HepG2 (cell line): ENCODE results near the gene ACSBG1. TPM values are rescaled to one million over a fixed set of nuclear protein-coding genes. Genes with fewer than 3 reads are reported as not detected.

Source experiments
- ATAC-seq: fragments of 200-7000 bp; cut with Tn5 transposase; 3 replicates; pipeline ENCODE4 v1.9.1; 2020; ENCODE audit warnings: mild to moderate bottlenecking, moderate library complexity
- BruUV-seq: library from RNA; stranded (reverse); fragments of 400-500 nt; replicated peaks from 2 replicates; lab custom pipeline; 2021; lab: Mats Ljungman, UMichigan
- CTCF ChIA-PET: fragments of 300-600 bp; formaldehyde crosslinking; extraction: SDS; loops from one replicate; lab custom pipeline; 2021; ENCODE audit warnings: low total read pairs, inconsistent platforms, low intra/inter-chr PET ratio; lab: Yijun Ruan, JAX
- POLR2A ChIA-PET: fragments of 350-600 bp; sonication (Branson Sonifier 250); formaldehyde crosslinking; loops from one replicate; lab custom pipeline; 2020; ENCODE audit warnings: antibody characterized with exemption, inconsistent platforms; lab: Yijun Ruan, JAX
- DNase-seq: peaks from one replicate; pipeline ENCODE4 v3.0.0-alpha.2; 2015; ENCODE audit warnings: low spot score
- FAIRE-seq: peaks from 3 replicates; lab custom pipeline; 2011; peaks lifted over from hg19 to GRCh38; lab: Jason Lieb, UNC
- H2AFZ ChIP-seq: one replicate; pipeline ENCODE4 v1.6.1; 2011; ENCODE audit warnings: low read length, inconsistent platforms
- H3K27ac ChIP-seq: fragments of 300-600 bp; 3 replicates; pipeline ENCODE4 v1.8.0; 2011; ENCODE audit warnings: mixed run types, mild to moderate bottlenecking, mixed read lengths, low read length, inconsistent platforms; ENCODE audit not compliant: insufficient read depth; ENCODE audit errors: extremely low read length
- H3K27me3 ChIP-seq, 2 experiments: fragments of 200-600 bp in 1 of 2; 2 replicates in 1 of 2; 3 replicates in 1 of 2; pipeline versions ENCODE4 v1.6.0 to v1.8.0; 2011; ENCODE audit warnings: low read length in 2 of 2, mild to moderate bottlenecking in 2 of 2, moderate library complexity in 2 of 2, inconsistent platforms in 1 of 2; ENCODE audit not compliant: insufficient read depth in 2 of 2, control insufficient read depth in 1 of 2
- H3K36me3 ChIP-seq, 2 experiments: fragments of 200-600 bp in 1 of 2; replicated peaks in 1 of 2; 2 replicates in 1 of 2; 3 replicates in 1 of 2; pipeline versions ENCODE4 v1.5.1 to v1.8.0; 2011; ENCODE audit warnings: low read length in 2 of 2, inconsistent platforms in 1 of 2; ENCODE audit not compliant: insufficient read depth in 2 of 2, control insufficient read depth in 1 of 2
- H3K4me1 ChIP-seq: 2 replicates; pipeline ENCODE4 v1.5.1; 2012; ENCODE audit warnings: low read length, inconsistent platforms; ENCODE audit not compliant: insufficient read depth
- H3K4me2 ChIP-seq: 2 replicates; pipeline ENCODE4 v1.6.0; 2011; ENCODE audit warnings: low read depth, low read length, inconsistent platforms
- H3K4me3 ChIP-seq, 3 experiments: fragments of 200-600 bp in 1 of 3; sonication (generic), shearing (Covaris generic) in 1 of 3; replicated peaks in 1 of 3; 2 replicates each; pipeline ENCODE4 v1.5.1; 2011 to 2016; ENCODE audit warnings: low read length in 3 of 3, inconsistent platforms in 2 of 3, low read depth in 2 of 3, mild to moderate bottlenecking in 2 of 3, control low read depth in 1 of 3, mixed read lengths in 1 of 3; ENCODE audit not compliant: insufficient read depth in 1 of 3
- H3K79me2 ChIP-seq: one replicate; pipeline ENCODE4 v1.6.1; 2011; ENCODE audit warnings: low read length, inconsistent platforms; ENCODE audit not compliant: insufficient read depth
- H3K9ac ChIP-seq: 2 replicates; pipeline ENCODE4 v1.6.0; 2011; ENCODE audit warnings: mild to moderate bottlenecking, low read depth, low read length, inconsistent platforms; ENCODE audit not compliant: insufficient read depth
- H3K9me3 ChIP-seq: 2 replicates; pipeline ENCODE4 v1.5.1; 2012; ENCODE audit warnings: mild to moderate bottlenecking, low read length
- H4K20me1 ChIP-seq: 2 replicates; pipeline ENCODE4 v1.6.0; 2011; ENCODE audit warnings: inconsistent platforms, mild to moderate bottlenecking, low read length, moderate library complexity; ENCODE audit not compliant: insufficient read depth
- ASH2L ChIP-seq: fragments of 300-600, 200-600 bp; sonication (generic); IDR thresholded peaks from 2 replicates; pipeline ENCODE4 v1.7.0; 2017; ENCODE audit warnings: low read depth, mild to moderate bottlenecking, moderate library complexity, mixed read lengths, low read length; ENCODE audit not compliant: insufficient read length
- CEBPG ChIP-seq: IDR thresholded peaks from 2 replicates; pipeline ENCODE4 v1.6.1; 2016
- CHCHD3 ChIP-seq: sonication (generic); formaldehyde crosslinking; IDR thresholded peaks from 2 replicates; pipeline ENCODE4 v1.8.0; 2022; ENCODE audit warnings: mild to moderate bottlenecking, missing genetic modification reagents, moderate library complexity
- EEA1 ChIP-seq: sonication (generic); formaldehyde crosslinking; IDR thresholded peaks from 2 replicates; pipeline ENCODE4 v1.5.1; 2020; ENCODE audit warnings: mild to moderate bottlenecking, missing genetic modification reagents, borderline replicate concordance
- FOSL2 ChIP-seq: sonication (generic); formaldehyde crosslinking; IDR thresholded peaks from 2 replicates; pipeline ENCODE4 v1.4.0; 2020; ENCODE audit warnings: missing genetic modification reagents
- MAF1 ChIP-seq: sonication (generic); formaldehyde crosslinking; IDR thresholded peaks from 2 replicates; pipeline ENCODE4 v1.5.0; 2020; ENCODE audit warnings: missing genetic modification reagents, borderline replicate concordance
- NR0B2 ChIP-seq: sonication (generic); formaldehyde crosslinking; IDR thresholded peaks from 2 replicates; pipeline ENCODE4 v1.4.0; 2020; ENCODE audit warnings: mild to moderate bottlenecking, missing genetic modification reagents
- SAFB2 ChIP-seq: sonication (generic); formaldehyde crosslinking; IDR thresholded peaks from 2 replicates; pipeline ENCODE4 v1.5.1; 2020; ENCODE audit warnings: missing genetic modification reagents, low read depth, mild to moderate bottlenecking, borderline replicate concordance
- SP2 ChIP-seq: sonication (generic); formaldehyde crosslinking; IDR thresholded peaks from 2 replicates; pipeline ENCODE4 v1.5.1; 2020; ENCODE audit warnings: mild to moderate bottlenecking, missing genetic modification reagents
- SSRP1 ChIP-seq: IDR thresholded peaks from 2 replicates; pipeline ENCODE4 v1.6.1; 2016; ENCODE audit warnings: control low read depth
- THAP8 ChIP-seq: sonication (generic); formaldehyde crosslinking; IDR thresholded peaks from 2 replicates; pipeline ENCODE4 v1.5.1; 2020; ENCODE audit warnings: missing genetic modification reagents, mild to moderate bottlenecking, borderline replicate concordance
- ZBTB8A ChIP-seq: sonication (generic); formaldehyde crosslinking; IDR thresholded peaks from 2 replicates; pipeline ENCODE4 v1.4.0; 2020; ENCODE audit warnings: mild to moderate bottlenecking, low read depth, missing genetic modification reagents, borderline replicate concordance
- ZFP36L2 ChIP-seq: sonication (generic); formaldehyde crosslinking; IDR thresholded peaks from 2 replicates; pipeline ENCODE4 v1.4.0; 2020; ENCODE audit warnings: missing genetic modification reagents
- ZNF432 ChIP-seq: sonication (generic); formaldehyde crosslinking; IDR thresholded peaks from 2 replicates; pipeline ENCODE4 v1.5.0; 2020; ENCODE audit warnings: missing genetic modification reagents, mild to moderate bottlenecking, borderline replicate concordance
- ZNF589 ChIP-seq: sonication (generic); formaldehyde crosslinking; conservative IDR thresholded peaks from 2 replicates; pipeline ENCODE4 v1.8.0; 2022; ENCODE audit warnings: mild to moderate bottlenecking, moderate library complexity, missing genetic modification reagents
- ZNF598 ChIP-seq: sonication (generic); formaldehyde crosslinking; IDR thresholded peaks from 2 replicates; pipeline ENCODE4 v1.5.1; 2020; ENCODE audit warnings: mild to moderate bottlenecking, missing genetic modification reagents, borderline replicate concordance
- ZNF614 ChIP-seq: IDR thresholded peaks from 2 replicates; pipeline ENCODE4 v1.6.1; 2018; ENCODE audit warnings: missing biosample characterization, missing genetic modification reagents, inconsistent platforms, borderline replicate concordance
- WGBS: methylation state at CpG from one replicate; pipeline ENCODE4 v1.1.6; 2017; ENCODE audit warnings: low lambda C conversion rate; 5-methylcytosine and 5-hydroxymethylcytosine counted together
- in situ Hi-C: cut with HindIII; loops from 2 replicates; pipeline ENCODE4 v1.10.0; 2017; ENCODE audit warnings: low pct_unique_long_range_greater_than_20kb; ENCODE audit not compliant: extremely low pct_ligation_motif_present
- intact Hi-C: fragments of 100-400 bp; cut with micrococcal nuclease; formaldehyde crosslinking; loops from one replicate; pipeline ENCODE4 v1.10.0; 2022; ENCODE audit not compliant: unreplicated experiment
- polyA plus RNA-seq, 8 experiments: library from polyadenylated mRNA; depleted of rRNA in 3 of 8; stranded (reverse) in 7 of 8; unstranded in 1 of 8; fragments of >200 nt; fragmentation: Illumina TruSeq in 4 of 8; extraction: Trizol in 4 of 8; gene quantifications; 2 replicates each; pipeline versions ENCODE4 v1.2.1 to v1.2.3, GENCODE V29; 2011 to 2016; ENCODE audit warnings: low read depth in 4 of 8, missing spikeins in 1 of 8, mixed read lengths in 1 of 8; ENCODE audit not compliant: insufficient read depth in 1 of 8
- total RNA-seq, 5 experiments: library from RNA; depleted of rRNA; stranded (reverse); fragments of >200 nt; fragmentation: Illumina TruSeq; extraction: Trizol; gene quantifications; 2 replicates each; pipeline ENCODE4 v1.2.3, GENCODE V29; 2016; ENCODE audit warnings: low read depth in 1 of 5
- TF ChIP-seq, protein P1 (sequence below): sonication (generic); formaldehyde crosslinking; conservative IDR thresholded peaks from 2 replicates; pipeline ENCODE4 v1.5.0; 2020; ENCODE audit warnings: missing genetic modification reagents

Gene ACSBG1
- total and polyA plus RNA-seq, 2 of the 13 experiments (the other 11 are each of a cell fraction or from before 2014, with no cell fraction given): 0.35 to 0.81 TPM

DNA sequence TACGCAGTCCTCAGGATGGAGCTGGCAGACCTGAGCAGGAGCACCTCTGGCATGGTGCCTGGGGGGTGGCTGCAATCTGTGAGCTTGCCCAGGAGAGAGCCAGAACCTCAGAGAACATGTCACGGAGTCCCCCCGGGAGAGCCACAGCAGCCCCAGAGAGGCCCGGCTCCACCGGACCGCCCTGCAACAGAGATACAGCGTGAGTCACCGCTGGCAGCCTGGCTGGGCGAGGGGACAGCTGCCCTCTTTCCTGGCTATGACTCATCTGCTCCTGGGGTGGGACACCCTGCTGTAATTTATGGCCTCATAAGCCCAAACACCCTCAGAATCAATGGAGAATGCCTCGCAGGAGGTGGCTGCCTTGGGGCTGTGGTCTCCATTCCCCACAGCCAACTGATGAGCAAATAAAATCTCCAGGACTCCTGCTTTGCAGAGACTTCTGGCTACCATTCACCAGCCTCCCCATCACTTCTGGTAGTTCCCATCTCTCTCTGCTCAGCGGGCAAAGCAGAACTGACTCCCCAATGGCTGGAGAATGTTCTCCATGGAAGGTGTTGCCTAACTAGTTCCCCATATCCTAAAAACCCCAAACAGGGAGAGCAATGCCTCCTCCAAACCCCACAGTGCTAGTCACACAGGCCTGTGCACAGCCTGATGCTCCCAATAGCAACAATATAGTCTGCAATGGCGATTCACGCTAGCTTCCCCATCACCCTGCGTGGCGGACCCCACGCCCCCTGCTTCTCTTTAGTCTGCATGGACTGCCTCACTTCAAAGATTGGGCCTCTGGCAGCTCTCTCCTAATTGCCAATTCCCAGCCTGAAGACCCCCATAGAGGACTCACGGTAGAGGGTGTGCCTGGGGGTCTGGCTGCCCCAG, 21.6 kb downstream of the ACSBG1 start (continued):
- TF ChIP-seq FOSL2 (CRISPR knock-in tag) (peak; percentile 90), CHCHD3 (CRISPR knock-in tag) (no peak)
- TF ChIP-seq, protein P1, sequence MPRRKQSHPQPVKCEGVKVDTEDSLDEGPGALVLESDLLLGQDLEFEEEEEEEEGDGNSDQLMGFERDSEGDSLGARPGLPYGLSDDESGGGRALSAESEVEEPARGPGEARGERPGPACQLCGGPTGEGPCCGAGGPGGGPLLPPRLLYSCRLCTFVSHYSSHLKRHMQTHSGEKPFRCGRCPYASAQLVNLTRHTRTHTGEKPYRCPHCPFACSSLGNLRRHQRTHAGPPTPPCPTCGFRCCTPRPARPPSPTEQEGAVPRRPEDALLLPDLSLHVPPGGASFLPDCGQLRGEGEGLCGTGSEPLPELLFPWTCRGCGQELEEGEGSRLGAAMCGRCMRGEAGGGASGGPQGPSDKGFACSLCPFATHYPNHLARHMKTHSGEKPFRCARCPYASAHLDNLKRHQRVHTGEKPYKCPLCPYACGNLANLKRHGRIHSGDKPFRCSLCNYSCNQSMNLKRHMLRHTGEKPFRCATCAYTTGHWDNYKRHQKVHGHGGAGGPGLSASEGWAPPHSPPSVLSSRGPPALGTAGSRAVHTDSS (CRISPR knock-in tag): no peak

GRCh38 chr15:78212008-78212407, 22.4 kb downstream of the ACSBG1 start:
- Histone ChIP-seq H3K27me3 (peaks cover 2 to 34% of the 10 kb centered on the region in 2 experiments; a peak in 4 of 5 replicates), H3K9me3 (no peaks in the 10 kb centered on the region), H4K20me1 (no peaks in the 10 kb centered on the region), H3K27ac (no peak overlapping the region), H3K4me3 (no peak overlapping the region), H3K4me2 (no peak overlapping the region), H2AFZ (no peak overlapping the region), H3K79me2 (no peaks in the 10 kb centered on the region), H3K36me3 (no peaks in the 10 kb centered on the region), H3K9ac (no peak overlapping the region), H3K4me1 (no peaks in the 10 kb centered on the region)
- no TSS peak for BruUV-seq
- DNase-seq (no peak), ATAC-seq (no peak), FAIRE-seq (no peak)
- intact Hi-C loops (no loop called here), in situ Hi-C loops (no loop called here)
- ChIA-PET CTCF (no interaction called here), POLR2A (no interaction called here)
- WGBS: 51% methylated on average over 10 of the region's 10 CpGs
- TF ChIP-seq MAF1 (CRISPR knock-in tag) (no peak), ASH2L (no peak), SAFB2 (no peak), ZNF589 (no peak), SSRP1 (CRISPR knock-in tag) (no peak), SP2 (CRISPR knock-in tag) (no peak), THAP8 (no peak), EEA1 (CRISPR knock-in tag) (no peak), NR0B2 (CRISPR knock-in tag) (no peak), ZNF614 (no peak), ZNF598 (no peak), ZNF432 (no peak), ZBTB8A (CRISPR knock-in tag) (no peak), CEBPG (CRISPR knock-in tag) (no peak), ZFP36L2 (CRISPR knock-in tag) (no peak)
